DLD1 (cell line): Measurements from ENCODE around the gene TBC1D20.

Source experiments
- in situ Hi-C: cut with HindIII; loops from 2 replicates; pipeline ENCODE4 v1.10.0; 2017; ENCODE audit warnings: low sequenced_read_pairs

The TBC1D20 gene

GRCh38 chr20:440148-440547 is 22.2 kb downstream of the TBC1D20 start:
- in situ Hi-C loops = no loop called here

- in situ Hi-C loops = no loop called here
These were observed 23.5 kb downstream of the TBC1D20 start for GRCh38 chr20:438571-439469.

- in situ Hi-C loops = no loop called here
These were observed 24.4 kb downstream of the TBC1D20 start for GRCh38 chr20:437787-438486.

GRCh38 chr20:436476-436875 is 25.9 kb downstream of the TBC1D20 start:
- in situ Hi-C loops = no loop called here

GRCh38 chr20:435558-435957 is 26.8 kb downstream of the TBC1D20 start:
- in situ Hi-C loops = no loop called here

- in situ Hi-C loops = no loop called here
These were observed 27.5 kb downstream of the TBC1D20 start for GRCh38 chr20:434661-435419.

- in situ Hi-C loops = no loop called here
These were observed 28.1 kb downstream of the TBC1D20 start for GRCh38 chr20:434221-434620.

- in situ Hi-C loops = no loop called here
These were observed 28.9 kb downstream of the TBC1D20 start for GRCh38 chr20:433300-433975.

GRCh38 chr20:432677-433299 is 29.5 kb downstream of the TBC1D20 start:
- in situ Hi-C loops = no loop called here

- in situ Hi-C loops = no loop called here
These were observed 30.1 kb downstream of the TBC1D20 start for GRCh38 chr20:432208-432607.

GRCh38 chr20:431012-431904 is 31.1 kb downstream of the TBC1D20 start:
- in situ Hi-C loops = no loop called here

GRCh38 chr20:430091-430999 is 32.0 kb downstream of the TBC1D20 start:
- in situ Hi-C loops = no loop called here

GRCh38 chr20:428658-429200 is 33.6 kb downstream of the TBC1D20 start:
- in situ Hi-C loops = no loop called here

- in situ Hi-C loops = no loop called here
These were observed 34.3 kb downstream of the TBC1D20 start for GRCh38 chr20:427849-428657.

- in situ Hi-C loops = no loop called here
These were observed 34.9 kb downstream of the TBC1D20 start for GRCh38 chr20:427401-427800.

GRCh38 chr20:426566-426965 is 35.8 kb downstream of the TBC1D20 start:
- in situ Hi-C loops = no loop called here

GRCh38 chr20:421685-422250 is 40.6 kb downstream of the TBC1D20 start:
- in situ Hi-C loops = no loop called here
